HepG2 (cell line): ENCODE measurements around the gene RNFT2. TPM values are rescaled to one million over a fixed set of nuclear protein-coding genes. Genes with fewer than 3 reads are reported as not detected.

Source experiments
- ATAC-seq: fragments of 200-7000 bp; cut with Tn5 transposase; 3 replicates; pipeline ENCODE4 v1.9.1; 2020; ENCODE audit warnings: mild to moderate bottlenecking, moderate library complexity
- BruUV-seq: library from RNA; stranded (reverse); fragments of 400-500 nt; replicated peaks from 2 replicates; lab custom pipeline; 2021; lab: Mats Ljungman, UMichigan
- CTCF ChIA-PET: fragments of 300-600 bp; formaldehyde crosslinking; extraction: SDS; loops from one replicate; lab custom pipeline; 2021; ENCODE audit warnings: low total read pairs, inconsistent platforms, low intra/inter-chr PET ratio; lab: Yijun Ruan, JAX
- POLR2A ChIA-PET: fragments of 350-600 bp; sonication (Branson Sonifier 250); formaldehyde crosslinking; loops from one replicate; lab custom pipeline; 2020; ENCODE audit warnings: antibody characterized with exemption, inconsistent platforms; lab: Yijun Ruan, JAX
- DNase-seq: peaks from one replicate; pipeline ENCODE4 v3.0.0-alpha.2; 2015; ENCODE audit warnings: low spot score
- FAIRE-seq: peaks from 3 replicates; lab custom pipeline; 2011; peaks lifted over from hg19 to GRCh38; lab: Jason Lieb, UNC
- H2AFZ ChIP-seq: one replicate; pipeline ENCODE4 v1.6.1; 2011; ENCODE audit warnings: low read length, inconsistent platforms
- H3K27ac ChIP-seq: fragments of 300-600 bp; 3 replicates; pipeline ENCODE4 v1.8.0; 2011; ENCODE audit warnings: mixed run types, mild to moderate bottlenecking, mixed read lengths, low read length, inconsistent platforms; ENCODE audit not compliant: insufficient read depth; ENCODE audit errors: extremely low read length
- H3K27me3 ChIP-seq, 2 experiments: fragments of 200-600 bp in 1 of 2; 2 replicates in 1 of 2; 3 replicates in 1 of 2; pipeline versions ENCODE4 v1.6.0 to v1.8.0; 2011; ENCODE audit warnings: low read length in 2 of 2, mild to moderate bottlenecking in 2 of 2, moderate library complexity in 2 of 2, inconsistent platforms in 1 of 2; ENCODE audit not compliant: insufficient read depth in 2 of 2, control insufficient read depth in 1 of 2
- H3K36me3 ChIP-seq, 2 experiments: fragments of 200-600 bp in 1 of 2; replicated peaks in 1 of 2; 2 replicates in 1 of 2; 3 replicates in 1 of 2; pipeline versions ENCODE4 v1.5.1 to v1.8.0; 2011; ENCODE audit warnings: low read length in 2 of 2, inconsistent platforms in 1 of 2; ENCODE audit not compliant: insufficient read depth in 2 of 2, control insufficient read depth in 1 of 2
- H3K4me1 ChIP-seq: 2 replicates; pipeline ENCODE4 v1.5.1; 2012; ENCODE audit warnings: low read length, inconsistent platforms; ENCODE audit not compliant: insufficient read depth
- H3K4me2 ChIP-seq: 2 replicates; pipeline ENCODE4 v1.6.0; 2011; ENCODE audit warnings: low read depth, low read length, inconsistent platforms
- H3K4me3 ChIP-seq, 3 experiments: fragments of 200-600 bp in 1 of 3; sonication (generic), shearing (Covaris generic) in 1 of 3; replicated peaks in 1 of 3; 2 replicates each; pipeline ENCODE4 v1.5.1; 2011 to 2016; ENCODE audit warnings: low read length in 3 of 3, inconsistent platforms in 2 of 3, low read depth in 2 of 3, mild to moderate bottlenecking in 2 of 3, control low read depth in 1 of 3, mixed read lengths in 1 of 3; ENCODE audit not compliant: insufficient read depth in 1 of 3
- H3K79me2 ChIP-seq: one replicate; pipeline ENCODE4 v1.6.1; 2011; ENCODE audit warnings: low read length, inconsistent platforms; ENCODE audit not compliant: insufficient read depth
- H3K9ac ChIP-seq: 2 replicates; pipeline ENCODE4 v1.6.0; 2011; ENCODE audit warnings: mild to moderate bottlenecking, low read depth, low read length, inconsistent platforms; ENCODE audit not compliant: insufficient read depth
- H3K9me3 ChIP-seq: 2 replicates; pipeline ENCODE4 v1.5.1; 2012; ENCODE audit warnings: mild to moderate bottlenecking, low read length
- H4K20me1 ChIP-seq: 2 replicates; pipeline ENCODE4 v1.6.0; 2011; ENCODE audit warnings: inconsistent platforms, mild to moderate bottlenecking, low read length, moderate library complexity; ENCODE audit not compliant: insufficient read depth
- ARHGAP35 ChIP-seq: sonication (generic); formaldehyde crosslinking; IDR thresholded peaks from 2 replicates; pipeline ENCODE4 v1.9.0; 2022; ENCODE audit warnings: mild to moderate bottlenecking, inconsistent platforms, moderate library complexity, missing genetic modification reagents, borderline replicate concordance
- NFIB ChIP-seq: sonication (generic); formaldehyde crosslinking; IDR thresholded peaks from 2 replicates; pipeline ENCODE4 v1.9.0; 2021; ENCODE audit warnings: missing genetic modification reagents, mild to moderate bottlenecking, borderline replicate concordance
- NRL ChIP-seq: sonication (generic); formaldehyde crosslinking; IDR thresholded peaks from 2 replicates; pipeline ENCODE4 v1.5.0; 2020; ENCODE audit warnings: missing genetic modification reagents, mild to moderate bottlenecking, moderate library complexity, borderline replicate concordance
- PAWR ChIP-seq: sonication (generic); formaldehyde crosslinking; IDR thresholded peaks from 2 replicates; pipeline ENCODE4 v1.4.0; 2020; ENCODE audit warnings: missing genetic modification reagents, mild to moderate bottlenecking, borderline replicate concordance
- POLR2A ChIP-seq, 2 experiments: IDR thresholded peaks; 2 replicates each; pipeline ENCODE4 v1.6.1; 2011; ENCODE audit warnings: low read depth in 2 of 2, low read length in 2 of 2, mild to moderate bottlenecking in 1 of 2, moderate library complexity in 1 of 2; ENCODE audit not compliant: insufficient read depth in 1 of 2
- POLR2G ChIP-seq: fragments of 200-400 bp; formaldehyde crosslinking; IDR thresholded peaks from 2 replicates; pipeline ENCODE4 v1.6.1; 2018; ENCODE audit warnings: mild to moderate bottlenecking, low read depth, low read length, moderate library complexity
- RFXANK ChIP-seq: IDR thresholded peaks from 2 replicates; pipeline ENCODE4 v1.6.1; 2016
- SMAD1 ChIP-seq: sonication (generic); formaldehyde crosslinking; IDR thresholded peaks from 2 replicates; pipeline ENCODE4 v1.4.0; 2020; ENCODE audit warnings: missing genetic modification reagents, low read depth, mild to moderate bottlenecking, borderline replicate concordance
- THAP7 ChIP-seq: sonication (generic); formaldehyde crosslinking; IDR thresholded peaks from 2 replicates; pipeline ENCODE4 v1.8.1; 2023; ENCODE audit warnings: mild to moderate bottlenecking, missing genetic modification reagents
- U2AF2 ChIP-seq: fragments of 200-400 bp; formaldehyde crosslinking; IDR thresholded peaks from 2 replicates; pipeline ENCODE4 v1.6.1; 2017; ENCODE audit warnings: low read depth, mild to moderate bottlenecking, low read length
- ZBTB7A ChIP-seq: sonication (generic); formaldehyde crosslinking; IDR thresholded peaks from 2 replicates; pipeline ENCODE4 v1.8.0; 2022; ENCODE audit warnings: mild to moderate bottlenecking, missing genetic modification reagents
- ZFP82 ChIP-seq: sonication (generic); formaldehyde crosslinking; IDR thresholded peaks from 2 replicates; pipeline ENCODE4 v1.5.1; 2020; ENCODE audit warnings: mild to moderate bottlenecking, missing genetic modification reagents, borderline replicate concordance
- ZNF143 ChIP-seq: sonication (generic); formaldehyde crosslinking; IDR thresholded peaks from 2 replicates; pipeline ENCODE4 v1.4.0; 2020; ENCODE audit warnings: missing genetic modification reagents
- ZNF549 ChIP-seq: sonication (generic); formaldehyde crosslinking; IDR thresholded peaks from 2 replicates; pipeline ENCODE4 v1.5.0; 2020; ENCODE audit warnings: missing genetic modification reagents
- ZNF550 ChIP-seq: sonication (generic); formaldehyde crosslinking; IDR thresholded peaks from 2 replicates; pipeline ENCODE4 v1.4.0; 2020; ENCODE audit warnings: mild to moderate bottlenecking, missing genetic modification reagents, borderline replicate concordance
- ZNF839 ChIP-seq: sonication (generic); formaldehyde crosslinking; IDR thresholded peaks from 2 replicates; pipeline ENCODE4 v1.4.0; 2020; ENCODE audit warnings: missing genetic modification reagents, mild to moderate bottlenecking, borderline replicate concordance
- WGBS: methylation state at CpG from one replicate; pipeline ENCODE4 v1.1.6; 2017; ENCODE audit warnings: low lambda C conversion rate; 5-methylcytosine and 5-hydroxymethylcytosine counted together
- in situ Hi-C: cut with HindIII; loops from 2 replicates; pipeline ENCODE4 v1.10.0; 2017; ENCODE audit warnings: low pct_unique_long_range_greater_than_20kb; ENCODE audit not compliant: extremely low pct_ligation_motif_present
- intact Hi-C: fragments of 100-400 bp; cut with micrococcal nuclease; formaldehyde crosslinking; loops from one replicate; pipeline ENCODE4 v1.10.0; 2022; ENCODE audit not compliant: unreplicated experiment
- polyA plus RNA-seq, 8 experiments: library from polyadenylated mRNA; depleted of rRNA in 3 of 8; stranded (reverse) in 7 of 8; unstranded in 1 of 8; fragments of >200 nt; fragmentation: Illumina TruSeq in 4 of 8; extraction: Trizol in 4 of 8; gene quantifications; 2 replicates each; pipeline versions ENCODE4 v1.2.1 to v1.2.3, GENCODE V29; 2011 to 2016; ENCODE audit warnings: low read depth in 4 of 8, missing spikeins in 1 of 8, mixed read lengths in 1 of 8; ENCODE audit not compliant: insufficient read depth in 1 of 8
- total RNA-seq, 5 experiments: library from RNA; depleted of rRNA; stranded (reverse); fragments of >200 nt; fragmentation: Illumina TruSeq; extraction: Trizol; gene quantifications; 2 replicates each; pipeline ENCODE4 v1.2.3, GENCODE V29; 2016; ENCODE audit warnings: low read depth in 1 of 5

The RNFT2 gene
- total and polyA plus RNA-seq, 2 of the 13 experiments (the other 11 are each of a cell fraction or from before 2014, with no cell fraction given) = 3.3 to 8.3 TPM

- no peak overlapping the region for H3K27ac ChIP-seq
- DNase-seq (no peak), ATAC-seq (no peak), FAIRE-seq (no peak)
- H2AFZ ChIP-seq = no peak overlapping the region
- H3K79me2 ChIP-seq = no peaks in the 10 kb centered on the region
- no TSS peak for BruUV-seq
- no peaks in the 10 kb centered on the region for H3K4me1 ChIP-seq
- H3K36me3 ChIP-seq = peaks cover 0 to 1% of the 10 kb centered on the region in 2 experiments; a peak in 1 of 5 replicates
- whole genome bisulfite sequencing = 86% methylated on average over 4 of the region's 4 CpGs
- no peak overlapping the region for H3K4me3 ChIP-seq
- no peaks in the 10 kb centered on the region for H3K9me3 ChIP-seq
- H3K27me3 ChIP-seq = no peaks in the 10 kb centered on the region
- TF ChIP-seq ZNF839 (CRISPR knock-in tag) (no peak), NFIB (CRISPR knock-in tag) (no peak), NRL (CRISPR knock-in tag) (no peak), ZNF550 (CRISPR knock-in tag) (no peak), ZNF549 (CRISPR knock-in tag) (no peak), POLR2A (IDR thresholded peaks at IDR 0.05; ENCODE audit: insufficient read depth in 1 of 2, low read depth in 2 of 2, low read length in 2 of 2) (no peak), SMAD1 (no peak)
- intact Hi-C loops (no loop called here), in situ Hi-C loops (no loop called here)
- no peak overlapping the region for H3K9ac ChIP-seq
- no peak overlapping the region for H3K4me2 ChIP-seq
- ChIA-PET POLR2A (no interaction called here), CTCF (no interaction called here)
- no peaks in the 10 kb centered on the region for H4K20me1 ChIP-seq
Measured at GRCh38 chr12:116745554-116745953, 7.4 kb downstream of the RNFT2 start.

- no peak overlapping the region for H3K27ac ChIP-seq
- no peaks in the 10 kb centered on the region for H3K9me3 ChIP-seq
- ATAC-seq (no peak), DNase-seq (no peak), FAIRE-seq (no peak)
- H3K9ac ChIP-seq = no peak overlapping the region
- H3K79me2 ChIP-seq = no peaks in the 10 kb centered on the region
- H3K4me3 ChIP-seq = no peak overlapping the region
- WGBS = 98% methylated on average over 12 of the region's 26 CpGs
- in situ Hi-C loops (no loop called here), intact Hi-C loops (no loop called here)
- CTCF ChIA-PET = no interaction called here
- no peak for TF ChIP-seq ZFP82
- TF ChIP-seq ARHGAP35 (CRISPR knock-in tag) = no peak
- TF ChIP-seq THAP7 (CRISPR knock-in tag) = no peak
- TF ChIP-seq ZNF143 (CRISPR knock-in tag) = no peak
- no peak for TF ChIP-seq ZBTB7A
- TF ChIP-seq POLR2G = no peak
- TF ChIP-seq PAWR (CRISPR knock-in tag) = no peak
- no peak for TF ChIP-seq U2AF2
- no peak for TF ChIP-seq RFXANK (CRISPR knock-in tag)
- H3K4me1 ChIP-seq = no peaks in the 10 kb centered on the region
- no peak overlapping the region for H3K4me2 ChIP-seq
- no peaks in the 10 kb centered on the region for H3K36me3 ChIP-seq
- POLR2A ChIA-PET = no interaction called here
- H4K20me1 ChIP-seq = no peaks in the 10 kb centered on the region
- H3K27me3 ChIP-seq = no peaks in the 10 kb centered on the region
- H2AFZ ChIP-seq = no peak overlapping the region
- BruUV-seq = no TSS peak
Measured at GRCh38 chr12:116749884-116750283, 11.8 kb downstream of the RNFT2 start.
